D341Med (cell line): ENCODE data around the gene MMRN1.
A peak's percentile ranks its signal among the peaks of the same experiment; 100 is the strongest.

Source experiments
- DNase-seq: peaks from one replicate; pipeline ENCODE4 v3.0.0; 2012; ENCODE audit warnings: low spot score

MMRN1 gene

GRCh38 chr4:89998469-89999011 is 103.9 kb downstream of the MMRN1 start:
- no peak for DNase-seq

- DNase-seq: no peak
Measured at GRCh38 chr4:90001023-90001422, 106.4 kb downstream of the MMRN1 start.

DNA sequence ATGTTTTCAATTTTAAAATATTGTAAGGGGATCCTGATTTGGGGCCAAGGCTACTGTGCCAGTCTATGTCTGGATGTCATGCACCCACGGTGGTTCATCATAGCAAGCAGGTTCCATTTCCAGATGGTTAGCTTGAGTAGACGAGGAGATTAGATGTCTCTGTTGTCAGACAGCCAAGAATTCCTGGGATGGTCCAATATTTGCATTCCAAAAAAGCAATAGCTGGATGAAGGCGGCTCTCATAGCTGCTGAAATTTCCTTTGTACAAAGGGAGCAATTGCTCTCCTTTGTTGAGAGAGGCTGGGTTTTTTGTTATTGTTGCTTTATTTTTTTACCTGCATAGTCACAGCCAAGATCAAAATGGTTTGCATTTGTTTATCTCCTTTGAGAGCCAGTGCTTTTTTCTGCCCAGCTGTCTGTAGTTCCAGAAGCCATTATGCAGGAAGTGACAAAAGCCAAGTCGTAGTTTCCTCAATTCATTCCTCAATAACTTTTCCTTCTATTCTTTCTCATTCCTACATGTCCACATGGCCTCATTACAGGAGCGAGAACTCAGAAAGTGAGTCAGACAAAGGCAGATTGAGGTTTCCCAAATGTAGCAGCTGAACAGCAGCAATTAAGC is 107.9 kb downstream of the MMRN1 start:
- DNase-seq: peak; percentile 35
